GM21737 (cell line): ENCODE measurements around the gene MANF.
"Not testable (repeated sequence)": the region's sequence is repeated elsewhere in the genome, so short reads cannot be mapped to it uniquely, and the experiment has no call there.

Experiments used
- ATAC-seq: cut with Tn5 transposase; IDR thresholded peaks from one replicate; pipeline ENCODE4 v1.9.1; 2021; ENCODE audit warnings: mild to moderate bottlenecking, moderate library complexity; ENCODE audit not compliant: unreplicated experiment

MANF gene

GRCh38 chr3:51384726-51385473 is at the start of gene MANF:
MANF (plus strand) TSS chr3:51385291; CDS start chr3:51385343, 52 bp downstream.
- ATAC-seq: peak; percentile 93

- ATAC-seq: no peak
Observed at GRCh38 chr3:51336261-51336660, 48.8 kb upstream of the MANF start.

GRCh38 chr3:51337666-51338065 is 47.4 kb upstream of the MANF start:
- no peak for ATAC-seq

GRCh38 chr3:51338632-51339031 is 46.5 kb upstream of the MANF start:
- no peak for ATAC-seq

- no peak for ATAC-seq
Observed at GRCh38 chr3:51340013-51340829, 44.9 kb upstream of the MANF start.

- no peak for ATAC-seq
Observed at GRCh38 chr3:51340989-51341636, 44.0 kb upstream of the MANF start.

GRCh38 chr3:51343918-51344687 is 41.0 kb upstream of the MANF start:
- no peak for ATAC-seq

- no peak for ATAC-seq
Observed at GRCh38 chr3:51350751-51351150, 34.3 kb upstream of the MANF start.

GRCh38 chr3:51353131-51353530 is 32.0 kb upstream of the MANF start:
- ATAC-seq: no peak

GRCh38 chr3:51353691-51354090 is 31.4 kb upstream of the MANF start:
- no peak for ATAC-seq

GRCh38 chr3:51354172-51354571 is 30.9 kb upstream of the MANF start:
- no peak for ATAC-seq

- no peak for ATAC-seq
Observed at GRCh38 chr3:51354731-51355615, 30.1 kb upstream of the MANF start.

- no peak for ATAC-seq
Observed at GRCh38 chr3:51355891-51356578, 29.1 kb upstream of the MANF start.

- ATAC-seq: no peak
Observed at GRCh38 chr3:51357856-51358255, 27.2 kb upstream of the MANF start.

GRCh38 chr3:51358981-51359380 is 26.1 kb upstream of the MANF start:
- ATAC-seq: no peak

GRCh38 chr3:51360806-51361205 is 24.3 kb upstream of the MANF start:
- ATAC-seq: no peak

GRCh38 chr3:51361746-51362145 is 23.3 kb upstream of the MANF start:
- ATAC-seq: no peak

- ATAC-seq: no peak
Observed at GRCh38 chr3:51362476-51362875, 22.6 kb upstream of the MANF start.

- not testable (repeated sequence) for ATAC-seq
Observed at GRCh38 chr3:51368276-51368675, 16.8 kb upstream of the MANF start.
